ENCODE results near the gene BNIP3. TPM values are rescaled to one million over a fixed set of nuclear protein-coding genes. Genes with fewer than 3 reads are reported as not detected.

BNIP3 gene
- total and polyA plus RNA-seq, 2 of the 13 experiments (the other 11 are each of a cell fraction or from before 2014, with no cell fraction given), result 73.7 to 223 TPM

DNA sequence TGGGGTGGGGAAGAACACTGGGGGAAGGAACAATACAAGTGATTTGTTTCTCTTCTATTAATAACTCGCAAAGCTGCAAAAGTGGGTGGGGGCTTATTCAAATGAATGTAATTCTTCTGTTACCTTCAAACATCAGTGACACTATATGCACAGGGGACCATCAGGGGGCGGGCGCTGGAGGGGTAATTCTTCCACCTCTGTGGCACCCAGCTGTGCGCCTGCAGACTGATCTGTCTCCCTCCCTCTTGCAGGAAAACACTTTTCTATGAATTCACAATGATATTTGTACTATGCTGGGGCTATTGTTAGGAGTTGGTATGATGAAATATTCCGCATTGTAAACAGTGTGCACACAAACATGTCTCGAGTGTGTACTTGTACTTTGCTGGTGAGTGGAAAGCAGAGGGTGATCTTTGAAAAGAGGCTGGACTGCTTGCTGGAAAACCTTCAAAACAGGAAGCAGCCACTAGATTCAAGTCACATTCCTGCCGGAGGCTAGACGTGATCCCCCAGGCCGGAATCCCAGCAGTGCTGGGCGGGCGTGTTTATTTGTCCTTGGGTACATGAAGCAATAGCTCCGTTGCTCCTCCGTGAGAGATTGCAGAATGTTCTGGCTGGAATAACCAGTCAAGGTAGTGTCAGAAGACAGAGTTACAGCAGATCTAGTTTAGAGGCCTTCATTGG, 15.8 kb upstream of the BNIP3 start (continued):
- TF ChIP-seq ZNF570 (CRISPR knock-in tag; IDR thresholded peaks at IDR 0.05; ENCODE audit: borderline replicate concordance) (no peak), ZNF335 (CRISPR knock-in tag; IDR thresholded peaks at IDR 0.05) (0 out of 2 replicates have a peak, but pooled peaks have one; percentile 56), ZNF138 (CRISPR knock-in tag; IDR thresholded peaks at IDR 0.05; ENCODE audit: low read depth) (no peak), CBX1 (IDR thresholded peaks at IDR 0.05; ENCODE audit: low read depth) (no peak), ZNF33A (CRISPR knock-in tag; IDR thresholded peaks at IDR 0.05; ENCODE audit: borderline replicate concordance) (0 out of 2 replicates have a peak, but pooled peaks have one; percentile 78), RARA (CRISPR knock-in tag; IDR thresholded peaks at IDR 0.05) (peak; percentile 84), XRCC5 (optimal IDR thresholded peaks at IDR 0.05; ENCODE audit: low read length) (peak; percentile 39), RFXANK (CRISPR knock-in tag; IDR thresholded peaks at IDR 0.05) (0 out of 2 replicates have a peak, but pooled peaks have one; percentile 26), ZNF558 (CRISPR knock-in tag; IDR thresholded peaks at IDR 0.05; ENCODE audit: borderline replicate concordance) (no peak; the same call in 1 of the 2 replicates), KDM6A (CRISPR knock-in tag; IDR thresholded peaks at IDR 0.05; ENCODE audit: low read depth) (peak; percentile 50; the same call in 1 of the 2 replicates), STAG1 (CRISPR knock-in tag; IDR thresholded peaks at IDR 0.05) (no peak), ZNF468 (CRISPR knock-in tag; IDR thresholded peaks at IDR 0.05) (no peak), HOXA9 (CRISPR knock-in tag; IDR thresholded peaks at IDR 0.05; ENCODE audit: borderline replicate concordance) (0 out of 2 replicates have a peak, but pooled peaks have one; percentile 43), CHCHD3 (CRISPR knock-in tag; IDR thresholded peaks at IDR 0.05) (no peak), RORA (CRISPR knock-in tag; IDR thresholded peaks at IDR 0.05) (peak; percentile 39; the same call in 1 of the 2 replicates), SATB2 (CRISPR knock-in tag; IDR thresholded peaks at IDR 0.05) (no peak), RFX3 (CRISPR knock-in tag; IDR thresholded peaks at IDR 0.05) (no peak), NFKBIZ (CRISPR knock-in tag; IDR thresholded peaks at IDR 0.05) (peak; percentile 80; the same call in 1 of the 2 replicates), WIZ (CRISPR knock-in tag; IDR thresholded peaks at IDR 0.05) (0 out of 2 replicates have a peak, but pooled peaks have one; percentile 30), ZMAT3 (CRISPR knock-in tag; conservative IDR thresholded peaks at IDR 0.05) (peak; percentile 59; the same call in 1 of the 2 replicates)
- TF ChIP-seq, protein P1, sequence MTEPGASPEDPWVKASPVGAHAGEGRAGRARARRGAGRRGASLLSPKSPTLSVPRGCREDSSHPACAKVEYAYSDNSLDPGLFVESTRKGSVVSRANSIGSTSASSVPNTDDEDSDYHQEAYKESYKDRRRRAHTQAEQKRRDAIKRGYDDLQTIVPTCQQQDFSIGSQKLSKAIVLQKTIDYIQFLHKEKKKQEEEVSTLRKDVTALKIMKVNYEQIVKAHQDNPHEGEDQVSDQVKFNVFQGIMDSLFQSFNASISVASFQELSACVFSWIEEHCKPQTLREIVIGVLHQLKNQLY (CRISPR knock-in tag; IDR thresholded peaks at IDR 0.05), result peak; percentile 67
- TF ChIP-seq, protein P2, sequence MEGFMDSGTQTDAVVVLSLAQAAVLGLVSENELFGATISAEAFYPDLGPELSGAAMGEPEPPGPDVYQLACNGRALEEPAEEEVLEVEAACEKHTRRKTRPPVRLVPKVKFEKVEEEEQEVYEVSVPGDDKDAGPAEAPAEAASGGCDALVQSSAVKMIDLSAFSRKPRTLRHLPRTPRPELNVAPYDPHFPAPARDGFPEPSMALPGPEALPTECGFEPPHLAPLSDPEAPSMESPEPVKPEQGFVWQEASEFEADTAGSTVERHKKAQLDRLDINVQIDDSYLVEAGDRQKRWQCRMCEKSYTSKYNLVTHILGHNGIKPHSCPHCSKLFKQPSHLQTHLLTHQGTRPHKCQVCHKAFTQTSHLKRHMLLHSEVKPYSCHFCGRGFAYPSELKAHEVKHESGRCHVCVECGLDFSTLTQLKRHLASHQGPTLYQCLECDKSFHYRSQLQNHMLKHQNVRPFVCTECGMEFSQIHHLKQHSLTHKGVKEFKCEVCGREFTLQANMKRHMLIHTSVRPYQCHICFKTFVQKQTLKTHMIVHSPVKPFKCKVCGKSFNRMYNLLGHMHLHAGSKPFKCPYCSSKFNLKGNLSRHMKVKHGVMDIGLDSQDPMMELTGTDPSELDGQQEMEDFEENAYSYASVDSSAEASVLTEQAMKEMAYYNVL (CRISPR knock-in tag; IDR thresholded peaks at IDR 0.05; ENCODE audit: borderline replicate concordance), result peak; percentile 85; the same call in 1 of the 2 replicates
- TF ChIP-seq, protein P3, sequence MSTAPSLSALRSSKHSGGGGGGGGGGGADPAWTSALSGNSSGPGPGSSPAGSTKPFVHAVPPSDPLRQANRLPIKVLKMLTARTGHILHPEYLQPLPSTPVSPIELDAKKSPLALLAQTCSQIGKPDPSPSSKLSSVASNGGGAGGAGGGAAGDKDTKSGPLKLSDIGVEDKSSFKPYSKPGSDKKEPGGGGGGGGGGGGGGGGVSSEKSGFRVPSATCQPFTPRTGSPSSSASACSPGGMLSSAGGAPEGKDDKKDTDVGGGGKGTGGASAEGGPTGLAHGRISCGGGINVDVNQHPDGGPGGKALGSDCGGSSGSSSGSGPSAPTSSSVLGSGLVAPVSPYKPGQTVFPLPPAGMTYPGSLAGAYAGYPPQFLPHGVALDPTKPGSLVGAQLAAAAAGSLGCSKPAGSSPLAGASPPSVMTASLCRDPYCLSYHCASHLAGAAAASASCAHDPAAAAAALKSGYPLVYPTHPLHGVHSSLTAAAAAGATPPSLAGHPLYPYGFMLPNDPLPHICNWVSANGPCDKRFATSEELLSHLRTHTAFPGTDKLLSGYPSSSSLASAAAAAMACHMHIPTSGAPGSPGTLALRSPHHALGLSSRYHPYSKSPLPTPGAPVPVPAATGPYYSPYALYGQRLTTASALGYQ (CRISPR knock-in tag; IDR thresholded peaks at IDR 0.05), result no peak
- TF ChIP-seq, protein P4, sequence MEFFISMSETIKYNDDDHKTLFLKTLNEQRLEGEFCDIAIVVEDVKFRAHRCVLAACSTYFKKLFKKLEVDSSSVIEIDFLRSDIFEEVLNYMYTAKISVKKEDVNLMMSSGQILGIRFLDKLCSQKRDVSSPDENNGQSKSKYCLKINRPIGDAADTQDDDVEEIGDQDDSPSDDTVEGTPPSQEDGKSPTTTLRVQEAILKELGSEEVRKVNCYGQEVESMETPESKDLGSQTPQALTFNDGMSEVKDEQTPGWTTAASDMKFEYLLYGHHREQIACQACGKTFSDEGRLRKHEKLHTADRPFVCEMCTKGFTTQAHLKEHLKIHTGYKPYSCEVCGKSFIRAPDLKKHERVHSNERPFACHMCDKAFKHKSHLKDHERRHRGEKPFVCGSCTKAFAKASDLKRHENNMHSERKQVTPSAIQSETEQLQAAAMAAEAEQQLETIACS (CRISPR knock-in tag; IDR thresholded peaks at IDR 0.05), result no peak

All from HepG2 (cell line).